PC-9 (cell line): Measurements from ENCODE around the gene RDH16. TPM values are rescaled to one million over a fixed set of nuclear protein-coding genes. Genes with fewer than 3 reads are reported as not detected.

ENCODE experiments used
- BruUV-seq: library from RNA; stranded (reverse); fragments of 400-500 nt; replicated peaks from 2 replicates; lab custom pipeline; 2021; lab: Mats Ljungman, UMichigan
- CTCF ChIA-PET: fragments of 300-600 bp; sonication (Branson Sonifier 250); formaldehyde crosslinking; loops from one replicate; lab custom pipeline; 2022; ENCODE audit warnings: antibody characterized with exemption; lab: Charles Lee
- POLR2A ChIA-PET: fragments of 300-600 bp; sonication (Branson Sonifier 250); formaldehyde crosslinking; loops from one replicate; lab custom pipeline; 2022; ENCODE audit warnings: antibody characterized with exemption; ENCODE audit not compliant: unreplicated experiment; lab: Charles Lee
- DNase-seq, 2 experiments: peaks; one replicate each; pipeline versions ENCODE4 v3.0.0 to v3.0.0-alpha.2; 2015 to 2022; ENCODE audit warnings: mixed read lengths in 1 of 2
- H2AFZ ChIP-seq: fragments of 200-600 bp; sonication (generic); 2 replicates; pipeline ENCODE4 v1.8.1; 2017; ENCODE audit warnings: antibody characterized with exemption
- H3F3A ChIP-seq: fragments of 200-600 bp; sonication (generic); 2 replicates; pipeline ENCODE4 v1.8.1; 2017; ENCODE audit warnings: antibody characterized with exemption, mild to moderate bottlenecking, low read depth; ENCODE audit not compliant: insufficient read depth
- H3K27ac ChIP-seq: fragments of 200-600 bp; sonication (generic); 2 replicates; pipeline ENCODE4 v1.6.1; 2016; ENCODE audit warnings: mixed run types
- H3K27me3 ChIP-seq: fragments of 200-600 bp; sonication (generic); 2 replicates; pipeline ENCODE4 v1.6.1; 2016; ENCODE audit warnings: low read depth, mixed run types; ENCODE audit not compliant: insufficient read depth
- H3K36me3 ChIP-seq: fragments of 200-600 bp; sonication (generic); 2 replicates; pipeline ENCODE4 v1.6.1; 2016; ENCODE audit warnings: low read depth, mixed run types
- H3K4me1 ChIP-seq: fragments of 200-600 bp; sonication (generic); replicated peaks from 2 replicates; pipeline ENCODE4 v1.6.1; 2016; ENCODE audit warnings: mixed run types; ENCODE audit not compliant: insufficient read depth
- H3K4me2 ChIP-seq: fragments of 200-600 bp; sonication (generic); 2 replicates; pipeline ENCODE4 v1.6.1; 2017; ENCODE audit warnings: mixed run types
- H3K4me3 ChIP-seq: fragments of 200-600 bp; sonication (generic); 2 replicates; pipeline ENCODE4 v1.6.1; 2016; ENCODE audit warnings: mixed run types
- H3K79me2 ChIP-seq: fragments of 200-600 bp; sonication (generic); 2 replicates; pipeline ENCODE4 v1.6.1; 2017; ENCODE audit warnings: low read depth, mixed run types
- H3K9me2 ChIP-seq: fragments of 200-600 bp; sonication (generic); 2 replicates; pipeline ENCODE4 v1.8.1; 2017; ENCODE audit warnings: mild to moderate bottlenecking; ENCODE audit not compliant: insufficient read depth
- H3K9me3 ChIP-seq: fragments of 200-600 bp; sonication (generic); 2 replicates; pipeline ENCODE4 v1.8.1; 2016; ENCODE audit warnings: low read depth; ENCODE audit not compliant: insufficient read depth
- H4K20me1 ChIP-seq: fragments of 200-600 bp; sonication (generic); 2 replicates; pipeline ENCODE4 v1.8.1; 2017; ENCODE audit not compliant: insufficient read depth
- CTCF ChIP-seq: fragments of 200-600 bp; sonication (generic); conservative IDR thresholded peaks from 2 replicates; pipeline ENCODE4 v1.6.1; 2017; ENCODE audit warnings: mixed run types, antibody characterized with exemption, mild to moderate bottlenecking, moderate library complexity
- EZH2 ChIP-seq: fragments of 200-600 bp; sonication (generic); IDR thresholded peaks from 2 replicates; pipeline ENCODE4 v1.8.0; 2017; ENCODE audit warnings: antibody characterized with exemption, low read depth
- intact Hi-C: fragments of 100-400 bp; cut with micrococcal nuclease; formaldehyde crosslinking; loops from one replicate; pipeline ENCODE4 v1.10.0; 2022; ENCODE audit not compliant: unreplicated experiment
- total RNA-seq: library from RNA; stranded (reverse); gene quantifications from 2 replicates; pipeline ENCODE4 v1.2.3, GENCODE V29; 2021

Gene RDH16
- total RNA-seq, 1 experiment from 2014 or later = 0.79 TPM

GRCh38 chr12:56951582-56952339, 5.6 kb downstream of the RDH16 start:
- Histone ChIP-seq H3K36me3 (no peaks in the 10 kb centered on the region), H3K4me2 (no peak overlapping the region), H3F3A (peaks cover 3% of the 10 kb centered on the region; the same call in 1 of the 2 replicates), H3K4me3 (no peak overlapping the region), H3K9me3 (no peaks in the 10 kb centered on the region), H3K9me2 (no peaks in the 10 kb centered on the region), H4K20me1 (no peaks in the 10 kb centered on the region), H2AFZ (no peak overlapping the region), H3K27me3 (no peaks in the 10 kb centered on the region), H3K4me1 (peaks cover 4% of the 10 kb centered on the region), H3K79me2 (no peaks in the 10 kb centered on the region), H3K27ac (no peak overlapping the region)
- no TSS peak for BruUV-seq
- no peak for DNase-seq
- CTCF ChIA-PET = no interaction called here
- POLR2A ChIA-PET = no interaction called here
- TF ChIP-seq EZH2 = no peak
- intact Hi-C loops = no loop called here

DNA sequence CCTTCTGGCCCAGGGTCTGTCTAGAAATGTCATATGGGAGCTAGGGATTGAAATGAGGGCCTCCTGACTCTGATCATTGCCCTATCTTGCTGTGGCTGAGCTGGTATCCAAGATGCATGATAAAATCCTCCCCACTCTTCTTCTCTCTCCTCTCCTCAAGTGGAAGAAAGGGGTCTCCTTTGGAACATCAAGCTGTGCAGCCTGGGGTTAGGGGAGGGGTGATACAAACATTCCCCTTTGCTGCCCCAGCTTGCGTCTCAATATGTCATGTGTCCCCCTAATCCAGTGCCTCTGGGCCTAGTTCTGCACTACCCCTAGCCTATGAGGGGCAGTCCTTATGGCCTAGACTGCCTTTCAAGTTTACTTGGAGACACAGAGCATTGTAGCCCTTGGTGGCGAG, 8.5 kb downstream of the RDH16 start:
- TF ChIP-seq EZH2 = no peak
- no peak for TF ChIP-seq CTCF
- Histone ChIP-seq H3K27ac (no peak overlapping the region), H3K27me3 (no peaks in the 10 kb centered on the region), H4K20me1 (no peaks in the 10 kb centered on the region), H3F3A (no peaks in the 10 kb centered on the region), H3K9me2 (no peaks in the 10 kb centered on the region), H3K9me3 (no peaks in the 10 kb centered on the region), H3K4me3 (no peak overlapping the region), H3K79me2 (no peaks in the 10 kb centered on the region), H2AFZ (no peak overlapping the region), H3K4me2 (no peak overlapping the region), H3K36me3 (no peaks in the 10 kb centered on the region), H3K4me1 (no peaks in the 10 kb centered on the region)
- no TSS peak for BruUV-seq
- ChIA-PET CTCF (no interaction called here), POLR2A (no interaction called here)
- DNase-seq = no peak
- intact Hi-C loops = no loop called here

GRCh38 chr12:56948457-56948777, 9.0 kb downstream of the RDH16 start:
- no peaks in the 10 kb centered on the region for H3K9me3 ChIP-seq
- no peak overlapping the region for H2AFZ ChIP-seq
- no peaks in the 10 kb centered on the region for H3K27me3 ChIP-seq
- intact Hi-C loops = no loop called here
- H3K79me2 ChIP-seq = no peaks in the 10 kb centered on the region
- no peaks in the 10 kb centered on the region for H4K20me1 ChIP-seq
- ChIA-PET CTCF (no interaction called here), POLR2A (no interaction called here)
- BruUV-seq = no TSS peak
- H3K36me3 ChIP-seq = no peaks in the 10 kb centered on the region
- H3K4me3 ChIP-seq = no peak overlapping the region
- H3K4me1 ChIP-seq = no peaks in the 10 kb centered on the region
- no peak overlapping the region for H3K27ac ChIP-seq
- no peaks in the 10 kb centered on the region for H3F3A ChIP-seq
- TF ChIP-seq CTCF (no peak), EZH2 (no peak)
- no peak for DNase-seq
- H3K9me2 ChIP-seq = no peaks in the 10 kb centered on the region
- no peak overlapping the region for H3K4me2 ChIP-seq
